MG63 (cell line): ENCODE results near the gene ZFP36L1. TPM values are rescaled to one million over a fixed set of nuclear protein-coding genes. Genes with fewer than 3 reads are reported as not detected.
A peak's percentile ranks its signal among the peaks of the same experiment; 100 is the strongest.

Experiments used
- DNase-seq: peaks from one replicate; pipeline ENCODE4 v3.0.0-alpha.2; 2020
- H3K27me3 ChIP-seq: fragments of 250-450 bp; sonication (Bioruptor Pico); 2 replicates; pipeline ENCODE4 v1.5.1; 2020; ENCODE audit warnings: mild to moderate bottlenecking, moderate library complexity
- H3K36me3 ChIP-seq: fragments of 250-450 bp; sonication (Bioruptor Pico); 2 replicates; pipeline ENCODE4 v1.5.1; 2020; ENCODE audit warnings: mild to moderate bottlenecking, moderate library complexity
- H3K4me3 ChIP-seq: fragments of 250-450 bp; sonication (Bioruptor Pico); 2 replicates; pipeline ENCODE4 v1.5.1; 2020; ENCODE audit warnings: mild to moderate bottlenecking, moderate library complexity
- H3K9me3 ChIP-seq: fragments of 250-450 bp; sonication (Bioruptor Pico); 2 replicates; pipeline ENCODE4 v1.5.1; 2020; ENCODE audit warnings: mild to moderate bottlenecking, moderate library complexity
- total RNA-seq: library from RNA; depleted of rRNA; stranded (reverse); fragments of >200 nt; shearing (Covaris generic); gene quantifications from 2 replicates; pipeline ENCODE4 v1.2.3, GENCODE V29; 2014; ENCODE audit warnings: low replicate concordance

ZFP36L1 gene
- total RNA-seq, 1 experiment from 2014 or later: 9.3 TPM

- no peak for DNase-seq
- Histone ChIP-seq H3K4me3 (peak overlapping the region; percentile 85), H3K27me3 (no peaks in the 10 kb centered on the region), H3K9me3 (no peaks in the 10 kb centered on the region), H3K36me3 (peaks cover 56% of the 10 kb centered on the region)
These were observed 1.6 kb downstream of the ZFP36L1 start for GRCh38 chr14:68791078-68791901.

- Histone ChIP-seq H3K9me3 (no peaks in the 10 kb centered on the region), H3K27me3 (no peaks in the 10 kb centered on the region), H3K4me3 (peak overlapping the region; percentile 85), H3K36me3 (peaks cover 56% of the 10 kb centered on the region)
- DNase-seq: no peak
These were observed 2.2 kb downstream of the ZFP36L1 start for GRCh38 chr14:68790644-68791077.

DNA sequence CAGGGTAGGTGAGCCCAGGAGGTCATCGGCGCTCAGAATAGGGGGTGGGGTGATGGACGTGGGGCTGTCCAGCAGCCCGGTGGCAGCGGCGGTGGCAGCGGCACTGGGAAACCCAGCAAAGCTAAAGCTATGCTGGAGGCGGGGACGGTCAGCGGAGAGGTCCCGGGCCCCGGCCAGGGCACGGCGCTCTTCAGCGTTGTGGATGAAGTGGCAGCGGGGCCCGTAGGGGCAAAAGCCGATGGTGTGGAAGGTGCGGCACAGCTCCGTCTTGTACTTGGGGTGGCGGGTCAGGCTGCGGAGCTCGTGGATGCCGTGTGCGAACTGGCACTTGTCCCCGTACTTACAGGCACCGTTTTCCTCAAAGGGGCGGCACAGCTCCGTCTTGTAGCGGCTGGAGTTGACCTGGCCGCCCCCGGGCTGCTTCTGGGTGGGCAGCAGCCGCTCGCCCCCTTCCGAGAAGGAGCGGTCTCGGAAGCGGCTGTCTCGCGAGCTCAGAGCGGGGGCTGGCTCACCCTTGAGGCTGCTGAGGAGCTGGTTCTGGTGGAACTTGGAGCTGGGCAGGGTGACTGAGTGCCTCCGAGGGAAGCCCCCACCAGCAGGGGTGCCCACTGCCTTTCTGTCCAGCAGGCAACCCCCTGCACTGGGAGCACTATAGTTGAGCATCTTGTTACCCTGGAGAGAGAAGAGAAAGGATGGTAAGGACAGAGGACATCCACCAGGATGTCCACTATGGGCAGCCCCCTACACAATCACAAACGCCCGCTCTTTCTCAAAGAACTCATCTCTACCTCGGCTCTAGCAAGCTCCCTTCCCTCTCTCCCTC, 2.8 kb downstream of the ZFP36L1 start:
- Histone ChIP-seq H3K27me3 (no peaks in the 10 kb centered on the region), H3K9me3 (no peaks in the 10 kb centered on the region), H3K4me3 (peak overlapping the region; percentile 85), H3K36me3 (peaks cover 56% of the 10 kb centered on the region)
- no peak for DNase-seq

DNA sequence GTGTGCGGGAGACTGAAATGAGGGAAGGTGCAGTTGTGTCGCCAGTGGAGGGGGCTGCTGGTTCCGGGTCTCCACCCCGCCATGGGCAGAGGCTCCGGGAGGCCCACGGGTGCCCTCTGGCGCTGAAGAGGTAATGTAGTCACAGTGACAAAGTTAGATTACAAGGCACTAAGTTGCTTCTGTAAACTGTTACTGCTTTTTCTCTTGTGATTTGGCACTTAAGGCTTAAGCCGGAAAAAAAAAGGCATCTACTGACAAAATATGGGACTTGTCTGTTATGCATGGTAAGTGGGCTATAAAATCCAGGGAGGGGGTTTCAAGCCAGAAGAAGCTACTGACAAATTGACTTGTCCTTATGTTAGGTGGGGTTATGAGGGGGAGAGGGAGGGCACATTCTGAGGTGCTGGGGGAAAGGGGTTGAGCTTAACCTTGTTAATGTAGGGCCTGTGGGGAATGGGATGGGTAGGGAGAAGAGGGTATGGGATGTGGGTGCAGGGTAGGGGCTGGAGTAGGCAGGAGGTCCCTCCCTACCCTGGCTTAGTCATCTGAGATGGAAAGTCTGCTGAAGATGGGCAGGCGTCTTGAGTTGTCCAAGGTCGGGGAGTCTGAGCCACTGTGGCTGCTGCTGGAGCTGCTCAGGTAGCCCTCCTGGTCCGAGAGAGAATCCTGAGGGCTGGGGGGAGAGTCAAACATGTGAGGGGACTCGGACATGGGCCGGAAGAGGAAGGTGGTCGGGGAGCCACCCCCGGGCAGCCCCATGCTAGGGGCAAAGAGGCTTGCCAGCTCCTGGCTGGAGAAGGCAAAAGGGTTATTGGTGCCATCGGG, 3.7 kb downstream of the ZFP36L1 start:
- H3K9me3 ChIP-seq: no peaks in the 10 kb centered on the region
- no peaks in the 10 kb centered on the region for H3K27me3 ChIP-seq
- DNase-seq: peak; percentile 71
- peaks cover 56% of the 10 kb centered on the region for H3K36me3 ChIP-seq
- H3K4me3 ChIP-seq: peak overlapping the region; percentile 85

DNA sequence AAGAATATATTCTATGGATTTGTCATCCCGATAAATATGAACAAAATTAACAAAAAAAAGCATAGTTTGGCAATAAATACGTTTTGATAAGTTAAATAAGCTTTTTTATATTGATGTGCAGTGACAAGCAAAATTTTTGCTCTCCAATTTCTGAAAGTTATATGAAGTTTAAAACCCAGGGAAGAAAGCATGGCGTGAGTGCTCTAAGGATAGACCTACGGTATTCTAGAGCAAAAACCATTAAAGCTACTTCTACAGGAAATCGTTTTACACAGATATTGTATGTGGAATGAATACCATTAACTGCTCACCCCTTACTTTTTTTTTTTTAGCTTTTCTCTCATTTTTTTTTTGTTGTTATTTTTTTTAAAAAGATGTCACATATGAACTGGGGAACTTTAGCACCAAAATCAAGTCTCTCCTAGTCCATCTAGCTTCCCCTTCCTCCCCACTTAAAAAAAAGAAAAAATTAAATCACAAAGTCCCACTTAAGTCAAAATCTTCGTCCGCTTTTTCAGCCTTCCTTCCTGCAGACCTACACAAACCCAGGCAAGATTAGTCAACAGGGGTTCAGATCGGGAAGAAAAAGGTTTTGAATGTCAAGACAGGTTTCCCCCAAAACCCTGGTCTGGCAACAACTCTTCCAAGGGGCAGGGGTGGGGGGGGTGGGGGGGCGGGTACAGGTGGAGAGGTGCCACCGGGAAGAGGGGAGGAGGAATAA, 4.4 kb downstream of the ZFP36L1 start:
- Histone ChIP-seq H3K36me3 (peaks cover 56% of the 10 kb centered on the region), H3K27me3 (no peaks in the 10 kb centered on the region), H3K4me3 (peak overlapping the region; percentile 85), H3K9me3 (no peaks in the 10 kb centered on the region)
- DNase-seq: no peak

- peaks cover 51% of the 10 kb centered on the region for H3K36me3 ChIP-seq
- H3K27me3 ChIP-seq: no peaks in the 10 kb centered on the region
- no peak overlapping the region for H3K4me3 ChIP-seq
- DNase-seq: no peak
- no peaks in the 10 kb centered on the region for H3K9me3 ChIP-seq
These were observed 5.5 kb downstream of the ZFP36L1 start for GRCh38 chr14:68787092-68787992.

GRCh38 chr14:68786491-68787091, 6.3 kb downstream of the ZFP36L1 start:
- DNase-seq: no peak
- Histone ChIP-seq H3K9me3 (no peaks in the 10 kb centered on the region), H3K27me3 (no peaks in the 10 kb centered on the region), H3K36me3 (peaks cover 45% of the 10 kb centered on the region), H3K4me3 (no peak overlapping the region)

DNA sequence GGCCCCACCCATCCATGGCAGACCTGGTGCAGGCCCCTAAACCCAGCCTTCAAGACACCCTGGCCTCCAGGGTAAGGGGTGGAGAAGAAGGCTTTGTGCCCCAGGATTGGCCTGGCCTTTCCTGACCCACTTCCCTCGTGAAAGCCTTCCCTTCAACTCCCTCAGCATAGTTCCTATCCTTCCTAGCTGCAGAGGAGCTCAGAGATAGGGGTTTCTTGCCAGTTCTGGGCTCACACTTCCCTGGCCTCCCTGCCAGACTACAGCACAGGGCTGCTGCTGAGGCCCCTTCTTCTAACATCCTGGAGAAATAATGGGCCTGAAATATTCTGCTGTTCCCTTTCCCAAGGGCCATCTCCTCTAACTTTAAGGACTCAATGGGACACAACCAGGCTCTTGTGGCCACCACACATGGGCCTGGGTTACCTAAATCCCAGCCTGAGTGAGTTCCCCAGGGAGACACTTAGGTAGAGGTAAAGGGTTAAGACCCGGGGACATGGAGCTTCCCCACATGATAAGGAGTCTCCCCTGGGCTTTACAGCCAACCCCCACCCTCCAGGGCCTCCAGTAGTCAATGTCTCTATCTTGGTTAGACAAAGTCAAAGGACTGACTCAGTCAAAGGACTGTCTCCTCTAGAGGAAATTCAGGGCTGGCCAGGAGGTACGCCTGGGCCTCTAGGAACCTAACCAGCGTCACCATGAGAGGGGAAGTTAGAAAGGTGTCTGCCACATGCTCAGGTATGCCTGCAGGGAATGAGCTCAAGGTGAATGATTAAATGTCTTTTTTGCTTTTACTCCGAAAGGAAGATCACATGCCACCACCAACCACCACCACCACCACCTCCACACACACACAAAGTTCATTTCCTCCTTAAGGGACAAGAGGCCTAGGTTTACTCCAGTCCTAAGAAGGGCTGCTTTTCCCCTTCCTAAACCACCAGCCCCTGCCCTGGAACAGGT, 7.1 kb downstream of the ZFP36L1 start:
- DNase-seq: peak; percentile 42
- Histone ChIP-seq H3K9me3 (no peaks in the 10 kb centered on the region), H3K36me3 (peaks cover 37% of the 10 kb centered on the region), H3K4me3 (no peak overlapping the region), H3K27me3 (no peaks in the 10 kb centered on the region)

DNA sequence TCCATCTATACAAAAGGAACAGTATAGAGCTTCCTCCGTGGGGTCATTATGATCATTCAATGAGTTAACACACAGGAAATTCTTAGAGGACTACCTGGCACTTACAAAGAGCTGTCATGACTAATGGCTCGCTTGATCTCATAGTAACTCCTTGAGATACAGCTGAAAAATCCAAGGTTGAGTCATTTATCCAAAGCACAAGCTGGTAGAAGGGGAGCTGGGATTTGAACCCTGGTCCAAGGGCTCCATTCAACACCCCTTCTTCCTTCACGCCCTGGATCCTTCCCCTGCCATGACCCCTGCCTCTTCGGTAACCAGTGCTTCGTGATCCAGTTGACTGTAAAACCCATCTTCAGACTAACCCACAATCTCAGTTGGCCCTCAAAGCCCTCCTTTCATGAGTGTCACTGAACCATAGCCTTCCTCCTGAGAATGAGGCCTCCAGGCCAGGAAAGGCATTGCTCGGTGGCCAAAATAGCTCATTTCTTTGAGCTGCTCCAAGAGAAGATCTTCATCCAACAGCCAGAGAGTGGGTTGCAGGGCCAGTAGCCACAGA, 7.8 kb downstream of the ZFP36L1 start:
- DNase-seq: no peak
- H3K9me3 ChIP-seq: no peaks in the 10 kb centered on the region
- peaks cover 29% of the 10 kb centered on the region for H3K36me3 ChIP-seq
- no peaks in the 10 kb centered on the region for H3K27me3 ChIP-seq
- H3K4me3 ChIP-seq: no peak overlapping the region

GRCh38 chr14:68784226-68784910, 8.5 kb downstream of the ZFP36L1 start:
- no peak for DNase-seq
- H3K9me3 ChIP-seq: no peaks in the 10 kb centered on the region

DNA sequence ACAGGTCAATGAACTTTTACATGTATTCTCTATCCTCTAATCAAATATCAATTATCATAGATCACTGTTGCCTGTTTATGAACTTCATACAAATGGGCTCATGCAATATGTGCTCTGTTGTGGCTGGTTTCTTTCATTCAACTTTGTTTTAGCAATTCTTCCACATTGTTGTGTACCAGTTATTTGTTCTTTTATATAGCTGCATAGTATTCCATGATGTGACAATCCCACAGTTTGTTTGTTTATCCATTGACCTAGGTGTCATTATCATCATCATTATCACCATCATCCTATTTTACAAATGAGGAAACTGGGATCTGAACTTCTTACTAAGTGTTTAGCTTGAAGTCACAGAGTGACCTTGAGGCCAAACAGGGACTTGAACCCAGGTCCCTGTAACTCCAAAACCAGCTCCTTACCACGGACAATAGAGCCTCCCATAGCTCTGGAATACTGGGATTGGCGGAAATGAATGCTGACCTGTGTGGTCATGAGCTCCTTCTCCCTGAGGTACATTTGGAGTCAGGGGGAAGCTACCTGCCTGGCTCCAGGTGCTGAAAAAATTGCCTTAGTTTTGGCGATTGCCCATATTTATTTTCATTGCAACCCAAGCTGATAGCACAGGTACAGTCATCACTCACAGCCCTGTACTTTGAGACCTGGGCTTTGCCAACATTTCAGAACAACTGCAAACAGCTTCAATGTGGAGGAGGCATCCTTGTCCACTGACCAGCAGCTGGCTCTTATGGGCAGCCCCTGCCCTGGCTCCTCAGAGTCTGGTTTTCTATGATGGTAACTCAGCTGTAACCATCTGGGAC, 9.2 kb downstream of the ZFP36L1 start:
- no peak overlapping the region for H3K4me3 ChIP-seq

More at GRCh38 chr14:68784226-68784910, 8.5 kb downstream of the ZFP36L1 start:
- Histone ChIP-seq H3K4me3 (no peak overlapping the region), H3K27me3 (no peaks in the 10 kb centered on the region), H3K36me3 (peaks cover 23% of the 10 kb centered on the region)

DNA sequence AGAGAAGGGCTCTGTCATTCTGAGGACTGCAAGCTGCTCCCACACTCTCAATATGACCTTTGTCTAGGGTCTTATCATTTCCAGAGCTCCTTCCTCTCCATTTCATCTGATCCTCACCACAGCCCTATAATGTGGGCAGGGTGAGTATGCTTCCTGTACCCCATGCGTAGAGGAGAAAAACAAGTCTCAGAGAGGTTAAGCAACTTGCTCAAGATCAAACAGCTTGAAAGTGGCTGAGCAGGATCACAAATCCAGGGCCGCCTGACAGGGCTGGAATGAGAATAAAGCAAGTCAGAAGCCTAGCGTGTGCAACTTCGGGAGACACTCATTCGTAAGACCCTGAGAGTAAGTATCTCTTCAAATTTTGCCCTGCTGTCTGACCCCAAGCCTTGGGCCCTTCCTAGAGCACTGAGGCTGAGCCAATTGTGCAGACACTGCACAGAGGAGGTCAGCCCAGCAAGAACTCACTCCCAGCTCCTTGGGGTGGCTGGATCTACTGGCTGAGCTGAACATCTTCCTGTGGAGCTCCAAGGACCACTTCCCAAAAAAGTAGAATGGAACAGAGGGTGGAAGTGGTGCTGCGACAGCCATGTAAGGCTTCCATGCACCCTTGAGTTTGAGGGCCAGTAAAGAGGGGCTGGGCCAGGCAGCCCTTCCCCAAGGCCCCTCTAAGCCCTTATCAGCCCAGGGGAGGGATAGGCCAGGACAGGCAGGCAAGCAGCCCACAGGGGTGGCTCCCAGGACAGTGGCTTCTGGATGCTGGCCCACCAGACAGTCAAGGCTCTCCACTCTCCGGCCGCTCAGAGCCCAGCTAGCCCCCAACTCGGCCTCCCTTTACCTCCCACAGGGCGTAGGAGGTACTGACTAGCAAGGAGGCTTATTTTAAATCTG, 10.5 kb downstream of the ZFP36L1 start:
- H3K9me3 ChIP-seq: no peaks in the 10 kb centered on the region
- DNase-seq: no peak
- H3K27me3 ChIP-seq: no peaks in the 10 kb centered on the region
- no peak overlapping the region for H3K4me3 ChIP-seq
- H3K36me3 ChIP-seq: peaks cover 6% of the 10 kb centered on the region

More for the DNA sequence above, 9.2 kb downstream of the ZFP36L1 start:
- no peaks in the 10 kb centered on the region for H3K27me3 ChIP-seq
- H3K36me3 ChIP-seq: peaks cover 17% of the 10 kb centered on the region
- no peak for DNase-seq
- H3K9me3 ChIP-seq: no peaks in the 10 kb centered on the region
